GM12878 (cell line): ENCODE measurements around the gene SMAGP. TPM values are rescaled to one million over a fixed set of nuclear protein-coding genes. Genes with fewer than 3 reads are reported as not detected.
A peak's percentile ranks its signal among the peaks of the same experiment; 100 is the strongest.
"Not testable (repeated sequence)": the region's sequence is repeated elsewhere in the genome, so short reads cannot be mapped to it uniquely, and the experiment has no call there.

Experiments
- ATAC-seq: fragments of 200-7000 bp; cut with Tn5 transposase; 3 replicates; pipeline ENCODE4 v1.9.1; 2020; ENCODE audit warnings: mild to moderate bottlenecking, moderate library complexity
- BruUV-seq: library from RNA; stranded (reverse); fragments of 400-500 nt; replicated peaks from 2 replicates; lab custom pipeline; 2021; lab: Mats Ljungman, UMichigan
- CTCF ChIA-PET: fragments of 300-600 bp; sonication (Branson Sonifier 250); formaldehyde crosslinking; extraction: SDS; loops from one replicate; lab custom pipeline; 2021; ENCODE audit warnings: inconsistent platforms; lab: Yijun Ruan, JAX
- POLR2A ChIA-PET: fragments of 350-600 bp; formaldehyde crosslinking; extraction: SDS; loops from one replicate; lab custom pipeline; 2021; ENCODE audit warnings: inconsistent platforms; lab: Charles Lee
- RAD21 ChIA-PET: fragments of 300-600 bp; sonication (Branson Sonifier 250); formaldehyde crosslinking; loops from one replicate; lab custom pipeline; 2023; ENCODE audit warnings: antibody characterized with exemption; ENCODE audit not compliant: unreplicated experiment; lab: Charles Lee
- SMC1A ChIA-PET: fragments of 300-600 bp; sonication (Branson Sonifier 250); formaldehyde crosslinking; loops from one replicate; lab custom pipeline; 2023; ENCODE audit not compliant: unreplicated experiment, uncharacterized antibody; lab: Charles Lee
- DNase-seq: peaks from one replicate; pipeline ENCODE4 v3.0.0-alpha.2; 2011; ENCODE audit warnings: low read depth, low spot score
- FAIRE-seq: peaks from 3 replicates; lab custom pipeline; 2011; peaks lifted over from hg19 to GRCh38; lab: Jason Lieb, UNC
- H2AFZ ChIP-seq: 2 replicates; pipeline ENCODE4 v1.6.0; 2011; ENCODE audit warnings: low read depth, low read length, control low read depth; ENCODE audit not compliant: control insufficient read depth
- H3K27ac ChIP-seq: 2 replicates; pipeline ENCODE4 v1.5.1; 2011; ENCODE audit warnings: control low read depth; ENCODE audit not compliant: control insufficient read depth, insufficient read depth
- H3K27me3 ChIP-seq, 2 experiments: replicated peaks in 1 of 2; 2 replicates each; pipeline versions ENCODE4 v1.6.0 to v1.6.1; 2011; ENCODE audit warnings: low read length in 1 of 2; ENCODE audit not compliant: control insufficient read depth in 2 of 2, insufficient read depth in 2 of 2
- H3K36me3 ChIP-seq, 2 experiments: 2 replicates each; pipeline ENCODE4 v1.5.1; 2011; ENCODE audit warnings: low read length in 1 of 2; ENCODE audit not compliant: control insufficient read depth in 2 of 2, insufficient read depth in 2 of 2
- H3K4me1 ChIP-seq: 2 replicates; pipeline ENCODE4 v1.6.1; 2011; ENCODE audit warnings: mild to moderate bottlenecking, low read length, moderate library complexity, mixed read lengths; ENCODE audit not compliant: control insufficient read depth, insufficient read depth
- H3K4me2 ChIP-seq: 2 replicates; pipeline ENCODE4 v1.6.0; 2011; ENCODE audit warnings: control low read depth; ENCODE audit not compliant: control insufficient read depth, insufficient read depth
- H3K4me3 ChIP-seq: fragments of 200-600 bp; sonication (generic); 2 replicates; pipeline ENCODE4 v1.5.1; 2016
- H3K79me2 ChIP-seq: 2 replicates; pipeline ENCODE4 v1.6.0; 2011; ENCODE audit warnings: low read length; ENCODE audit not compliant: control insufficient read depth, insufficient read depth
- H3K9ac ChIP-seq: 2 replicates; pipeline ENCODE4 v1.8.0; 2011; ENCODE audit warnings: low read length, control low read depth, mixed read lengths; ENCODE audit not compliant: control insufficient read depth, insufficient read depth
- H3K9me3 ChIP-seq: replicated peaks from 3 replicates; pipeline ENCODE4 v1.5.1; 2011; ENCODE audit warnings: mild to moderate bottlenecking, low read length; ENCODE audit not compliant: control insufficient read depth, insufficient read depth
- H4K20me1 ChIP-seq: 2 replicates; pipeline ENCODE4 v1.6.0; 2011; ENCODE audit not compliant: control insufficient read depth, insufficient read depth
- E4F1 ChIP-seq: fragments of 450-650 bp; IDR thresholded peaks from 2 replicates; pipeline ENCODE4 v1.6.1; 2018; ENCODE audit warnings: borderline replicate concordance, mild to moderate bottlenecking; ENCODE audit not compliant: partially characterized antibody
- MTA2 ChIP-seq: fragments of 450-650 bp; IDR thresholded peaks from 2 replicates; pipeline ENCODE4 v1.6.1; 2016; ENCODE audit warnings: low read depth, mild to moderate bottlenecking, moderate library complexity
- SPI1 ChIP-seq: IDR thresholded peaks from 2 replicates; pipeline ENCODE4 v1.6.1; 2011; ENCODE audit warnings: low read depth, mild to moderate bottlenecking, low read length, moderate library complexity, borderline replicate concordance; ENCODE audit not compliant: insufficient read depth
- WGBS: methylation state at CpG from one replicate; pipeline ENCODE4 v1.1.6; 2016; ENCODE audit warnings: low lambda C conversion rate; ENCODE audit not compliant: insufficient replicate concordance, insufficient coverage; ENCODE audit errors: missing lambda C conversion rate; 5-methylcytosine and 5-hydroxymethylcytosine counted together
- in situ Hi-C: fragments of 300-500 bp; cut with MboI; formaldehyde crosslinking; loops from 9 replicates; pipeline ENCODE4 v1.14.3; 2018; ENCODE audit warnings: mixed read lengths
- intact Hi-C: fragments of 100-400 bp; cut with micrococcal nuclease; formaldehyde crosslinking; loops from one replicate; pipeline ENCODE4 v1.14.2; 2022; ENCODE audit not compliant: unreplicated experiment
- polyA plus RNA-seq, 11 experiments: library from polyadenylated mRNA; depleted of rRNA in 4 of 11; unstranded in 6 of 11; stranded (reverse) in 5 of 11; fragments of >200 nt; fragmentation: Nextera tagmentation in 4 of 11; fragmentation: Illumina TruSeq in 1 of 11; extraction: Ambion mirVana in 4 of 11; extraction: Trizol in 1 of 11; gene quantifications; 1 replicate in 1 of 11; 2 replicates in 10 of 11; pipeline versions ENCODE4 v1.2.1 to v1.2.3, GENCODE V29; 2011 to 2016; ENCODE audit warnings: inconsistent platforms in 2 of 11, missing spikeins in 2 of 11, low read depth in 1 of 11
- total RNA-seq, 4 experiments: library from RNA; depleted of rRNA in 3 of 4; stranded (reverse); fragments of >200 nt in 3 of 4; fragmentation: Illumina TruSeq in 1 of 4; extraction: Trizol in 1 of 4; gene quantifications; 2 replicates each; pipeline versions ENCODE4 v1.2.1 to v1.2.3, GENCODE V29; 2013 to 2021

SMAGP gene
- total and polyA plus RNA-seq, 10 of the 15 experiments (the other 5 are each of a cell fraction or from before 2014, with no cell fraction given) = 0.42 to 7.1 (median 3.9) TPM

- no peak for TF ChIP-seq E4F1
- TF ChIP-seq, all 136 proteins: peak for 0
Observed at GRCh38 chr12:51307655-51308593, 37.7 kb upstream of the SMAGP start (continued).

GRCh38 chr12:51306507-51306906 is 36.3 kb upstream of the SMAGP start:
- DNase-seq = no peak
- no peak overlapping the region for H3K9ac ChIP-seq
- no peaks in the 10 kb centered on the region for H3K9me3 ChIP-seq
- H3K27me3 ChIP-seq = no peaks in the 10 kb centered on the region
- no peak overlapping the region for H2AFZ ChIP-seq
- intact Hi-C loops = no loop called here
- H4K20me1 ChIP-seq = no peaks in the 10 kb centered on the region
- no peak overlapping the region for H3K4me2 ChIP-seq
- peaks cover 0 to 9% of the 10 kb centered on the region in 2 experiments; a peak in 2 of 4 replicates for H3K36me3 ChIP-seq
- FAIRE-seq = no peak
- no TSS peak for BruUV-seq
- H3K79me2 ChIP-seq = no peaks in the 10 kb centered on the region
- peak; percentile 38; the same call in 2 of the 3 replicates for ATAC-seq
- ChIA-PET SMC1A (interaction anchor here (0.8 to 1.3 kb wide), 2 partner anchors 16 to 35 kb away, joined by 3 to 8 read pairs; no protein-coding TSS in a partner anchor), RAD21 (interaction anchor here (1.0 kb wide), 1 partner anchor 15 kb away, joined by 3 read pairs; no protein-coding TSS in a partner anchor), POLR2A (no interaction called here), CTCF (interaction anchor here (0.6 to 3.2 kb wide), 3 partner anchors 8 to 35 kb away, joined by 3 to 15 read pairs (median 3); no protein-coding TSS in a partner anchor)
- H3K27ac ChIP-seq = no peak overlapping the region
- peak; percentile 49; the same call in 1 of the 2 replicates for TF ChIP-seq SPI1
- no peak for TF ChIP-seq MTA2
- in situ Hi-C loops = no loop called here
- 79% methylated on average over 5 of the region's 5 CpGs for WGBS
- H3K4me1 ChIP-seq = peaks cover 11% of the 10 kb centered on the region
- H3K4me3 ChIP-seq = no peak overlapping the region

- H3K79me2 ChIP-seq, H3K4me1 ChIP-seq, H3K4me3 ChIP-seq, H3K27me3 ChIP-seq, H3K9ac ChIP-seq, RAD21 ChIA-PET, DNase-seq, H4K20me1 ChIP-seq, FAIRE-seq, H3K9me3 ChIP-seq, in situ Hi-C loops, H3K4me2 ChIP-seq, BruUV-seq, ATAC-seq, intact Hi-C loops, POLR2A ChIA-PET, H2AFZ ChIP-seq, H3K27ac ChIP-seq: not testable (repeated sequence)
- 89% methylated on average over 10 of the region's 10 CpGs for WGBS
- SMC1A ChIA-PET = interaction anchor here (0.8 to 0.9 kb wide), 2 partner anchors 10 to 40 kb away, joined by 3 to 5 read pairs; no protein-coding TSS in a partner anchor
- peaks cover 0 to 16% of the 10 kb centered on the region in 2 experiments; a peak in 3 of 4 replicates for H3K36me3 ChIP-seq
- CTCF ChIA-PET = interaction anchor here (1.0 kb wide), 1 partner anchor 40 kb away, joined by 4 read pairs; no protein-coding TSS in a partner anchor
Observed at GRCh38 chr12:51300768-51301167, 30.6 kb upstream of the SMAGP start.
